OCI-LY3 (cell line): ENCODE results near the gene SLC38A7.
A peak's percentile ranks its signal among the peaks of the same experiment; 100 is the strongest.

Source experiments
- H2AFZ ChIP-seq: fragments of 200-600, 300-600 bp; shearing (Covaris generic); 2 replicates; pipeline ENCODE4 v1.6.0; 2014; ENCODE audit warnings: antibody characterized with exemption, low read depth, low read length
- H3K27ac ChIP-seq: fragments of 200-600, 300-600 bp; sonication (generic); 2 replicates; pipeline ENCODE4 v1.5.1; 2014; ENCODE audit warnings: mild to moderate bottlenecking, low read length, moderate library complexity, mixed read lengths
- H3K27me3 ChIP-seq: fragments of 200-600, 300-600 bp; sonication (generic); 2 replicates; pipeline ENCODE4 v1.6.1; 2014; ENCODE audit warnings: low read depth, low read length, mixed read lengths
- H3K36me3 ChIP-seq: fragments of 200-600, 300-600 bp; sonication (generic); replicated peaks from 2 replicates; pipeline ENCODE3; 2014; ENCODE audit warnings: low read depth, low read length, mixed read lengths
- H3K4me1 ChIP-seq: fragments of 300-600, 200-600 bp; sonication (generic); 2 replicates; pipeline ENCODE4 v1.6.1; 2014; ENCODE audit warnings: low read length, mixed read lengths
- H3K4me2 ChIP-seq: fragments of 200-600, 300-600 bp; sonication (generic); 2 replicates; pipeline ENCODE4 v1.6.1; 2014; ENCODE audit warnings: low read length, mixed read lengths
- H3K4me3 ChIP-seq: fragments of 300-600, 200-600 bp; sonication (generic); 2 replicates; pipeline ENCODE4 v1.5.1; 2014; ENCODE audit warnings: antibody characterized with exemption, mild to moderate bottlenecking, low read length, moderate library complexity
- H3K79me2 ChIP-seq: fragments of 300-600, 200-600 bp; shearing (Covaris generic); 2 replicates; pipeline ENCODE4 v1.6.1; 2014; ENCODE audit warnings: mild to moderate bottlenecking, low read length, mixed read lengths
- H3K9ac ChIP-seq: fragments of 300-600, 200-600 bp; shearing (Covaris generic); 2 replicates; pipeline ENCODE4 v1.6.0; 2014; ENCODE audit warnings: mild to moderate bottlenecking, low read length, moderate library complexity
- H3K9me3 ChIP-seq: fragments of 200-600, 300-600 bp; shearing (Covaris generic); 2 replicates; pipeline ENCODE4 v1.6.1; 2014; ENCODE audit warnings: low read length, mixed read lengths; ENCODE audit not compliant: insufficient read depth
- H4K20me1 ChIP-seq: fragments of 200-600, 300-600 bp; sonication (generic); 2 replicates; pipeline ENCODE4 v1.6.1; 2016; ENCODE audit warnings: low read length, mixed read lengths; ENCODE audit not compliant: insufficient read depth
- EZH2phosphoT487 ChIP-seq: fragments of 200-600 bp; shearing (Covaris generic); IDR thresholded peaks from 2 replicates; pipeline ENCODE4 v1.6.1; 2018; ENCODE audit warnings: antibody characterized with exemption, mixed run types, low read depth
- TF ChIP-seq, protein P1 (sequence below): fragments of 200-600, 300-600 bp; sonication (generic); IDR thresholded peaks from 2 replicates; pipeline ENCODE4 v1.5.1; 2014; ENCODE audit warnings: antibody characterized with exemption, low read length, low read depth

The SLC38A7 gene

DNA sequence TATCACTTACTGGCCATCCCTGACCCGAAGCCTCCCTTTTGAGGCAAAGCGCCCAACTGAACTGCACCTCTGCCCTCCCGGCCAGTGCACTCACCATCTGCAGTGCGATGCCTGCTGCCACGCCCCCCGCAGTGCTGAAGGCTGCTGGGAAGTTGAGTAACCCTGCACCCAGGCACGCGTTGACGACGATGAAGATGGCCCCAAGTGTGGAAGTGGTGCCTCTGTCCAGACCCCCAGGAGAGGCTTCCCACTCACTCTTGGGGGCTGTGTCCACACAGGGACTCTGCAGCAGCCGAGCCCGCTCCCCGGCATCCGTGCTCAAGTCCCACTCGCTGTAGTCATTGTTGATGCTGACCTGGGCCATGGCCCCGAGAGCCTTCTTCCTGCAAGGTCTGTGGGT lies 4.8 kb downstream of the SLC38A7 start:
- Histone ChIP-seq H2AFZ (no peak overlapping the region), H3K9me3 (no peaks in the 10 kb centered on the region), H3K4me2 (no peak overlapping the region), H3K4me3 (no peak overlapping the region), H3K36me3 (no peaks in the 10 kb centered on the region), H4K20me1 (no peaks in the 10 kb centered on the region), H3K27ac (no peak overlapping the region), H3K27me3 (no peaks in the 10 kb centered on the region), H3K79me2 (no peaks in the 10 kb centered on the region), H3K9ac (no peak overlapping the region), H3K4me1 (peaks cover 7% of the 10 kb centered on the region)
- TF ChIP-seq, protein P1, sequence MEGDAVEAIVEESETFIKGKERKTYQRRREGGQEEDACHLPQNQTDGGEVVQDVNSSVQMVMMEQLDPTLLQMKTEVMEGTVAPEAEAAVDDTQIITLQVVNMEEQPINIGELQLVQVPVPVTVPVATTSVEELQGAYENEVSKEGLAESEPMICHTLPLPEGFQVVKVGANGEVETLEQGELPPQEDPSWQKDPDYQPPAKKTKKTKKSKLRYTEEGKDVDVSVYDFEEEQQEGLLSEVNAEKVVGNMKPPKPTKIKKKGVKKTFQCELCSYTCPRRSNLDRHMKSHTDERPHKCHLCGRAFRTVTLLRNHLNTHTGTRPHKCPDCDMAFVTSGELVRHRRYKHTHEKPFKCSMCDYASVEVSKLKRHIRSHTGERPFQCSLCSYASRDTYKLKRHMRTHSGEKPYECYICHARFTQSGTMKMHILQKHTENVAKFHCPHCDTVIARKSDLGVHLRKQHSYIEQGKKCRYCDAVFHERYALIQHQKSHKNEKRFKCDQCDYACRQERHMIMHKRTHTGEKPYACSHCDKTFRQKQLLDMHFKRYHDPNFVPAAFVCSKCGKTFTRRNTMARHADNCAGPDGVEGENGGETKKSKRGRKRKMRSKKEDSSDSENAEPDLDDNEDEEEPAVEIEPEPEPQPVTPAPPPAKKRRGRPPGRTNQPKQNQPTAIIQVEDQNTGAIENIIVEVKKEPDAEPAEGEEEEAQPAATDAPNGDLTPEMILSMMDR, result no peak
- TF ChIP-seq EZH2phosphoT487, result no peak

DNA sequence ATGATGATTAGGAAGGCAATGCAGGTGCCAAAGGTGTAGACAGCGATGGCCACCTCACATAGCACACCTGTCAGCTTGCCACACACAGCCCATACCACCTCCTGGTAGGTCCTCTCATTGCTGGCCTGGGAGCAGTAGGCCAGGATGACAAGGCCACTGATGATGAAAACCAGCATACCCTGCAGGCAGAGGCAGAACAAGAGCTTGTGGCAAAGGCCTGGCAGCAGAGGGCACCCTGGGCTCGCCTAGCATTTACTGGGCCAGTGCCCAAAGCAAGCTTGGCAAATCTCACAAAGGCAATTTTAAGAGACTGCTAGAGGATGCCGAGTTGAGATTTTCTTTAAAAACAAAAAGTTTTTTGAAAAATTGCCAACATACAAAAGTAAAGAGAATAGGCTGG lies 5.9 kb downstream of the SLC38A7 start:
- Histone ChIP-seq H3K27me3 (no peaks in the 10 kb centered on the region), H3K4me3 (no peak overlapping the region), H3K9ac (no peak overlapping the region), H2AFZ (no peak overlapping the region), H3K36me3 (no peaks in the 10 kb centered on the region), H3K9me3 (no peaks in the 10 kb centered on the region), H3K79me2 (no peaks in the 10 kb centered on the region), H3K27ac (no peak overlapping the region), H3K4me2 (no peak overlapping the region), H3K4me1 (peaks cover 2% of the 10 kb centered on the region), H4K20me1 (no peaks in the 10 kb centered on the region)
- TF ChIP-seq, protein P1, result peak; percentile 16; the same call in 1 of the 2 replicates
- TF ChIP-seq EZH2phosphoT487, result no peak

DNA sequence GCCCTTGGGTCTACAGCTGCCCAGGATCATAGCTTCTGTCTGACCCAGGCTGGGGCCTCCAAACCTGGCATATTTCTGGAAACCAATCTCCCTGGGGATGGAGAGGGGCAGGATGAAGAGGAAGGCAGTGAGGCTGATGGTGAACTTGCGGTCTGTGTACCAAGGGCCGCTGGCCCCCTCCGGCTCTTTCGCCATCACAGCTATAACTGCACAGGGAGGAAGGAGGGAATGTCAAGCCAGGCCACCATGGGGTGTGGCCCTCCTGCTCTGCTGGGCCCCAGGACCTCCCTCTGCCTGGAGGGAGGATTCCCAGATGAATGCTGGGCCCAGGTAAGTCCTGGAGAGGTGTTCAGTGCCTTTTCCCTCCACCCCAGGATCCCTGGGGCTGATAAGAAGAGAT lies 6.3 kb downstream of the SLC38A7 start:
- Histone ChIP-seq H3K9me3 (no peaks in the 10 kb centered on the region), H3K4me3 (no peak overlapping the region), H3K36me3 (no peaks in the 10 kb centered on the region), H3K9ac (no peak overlapping the region), H3K4me1 (no peaks in the 10 kb centered on the region), H4K20me1 (no peaks in the 10 kb centered on the region), H3K79me2 (no peaks in the 10 kb centered on the region), H3K27me3 (no peaks in the 10 kb centered on the region), H3K27ac (no peak overlapping the region), H2AFZ (no peak overlapping the region), H3K4me2 (no peak overlapping the region)
- TF ChIP-seq, protein P1, result no peak
- no peak for TF ChIP-seq EZH2phosphoT487

DNA sequence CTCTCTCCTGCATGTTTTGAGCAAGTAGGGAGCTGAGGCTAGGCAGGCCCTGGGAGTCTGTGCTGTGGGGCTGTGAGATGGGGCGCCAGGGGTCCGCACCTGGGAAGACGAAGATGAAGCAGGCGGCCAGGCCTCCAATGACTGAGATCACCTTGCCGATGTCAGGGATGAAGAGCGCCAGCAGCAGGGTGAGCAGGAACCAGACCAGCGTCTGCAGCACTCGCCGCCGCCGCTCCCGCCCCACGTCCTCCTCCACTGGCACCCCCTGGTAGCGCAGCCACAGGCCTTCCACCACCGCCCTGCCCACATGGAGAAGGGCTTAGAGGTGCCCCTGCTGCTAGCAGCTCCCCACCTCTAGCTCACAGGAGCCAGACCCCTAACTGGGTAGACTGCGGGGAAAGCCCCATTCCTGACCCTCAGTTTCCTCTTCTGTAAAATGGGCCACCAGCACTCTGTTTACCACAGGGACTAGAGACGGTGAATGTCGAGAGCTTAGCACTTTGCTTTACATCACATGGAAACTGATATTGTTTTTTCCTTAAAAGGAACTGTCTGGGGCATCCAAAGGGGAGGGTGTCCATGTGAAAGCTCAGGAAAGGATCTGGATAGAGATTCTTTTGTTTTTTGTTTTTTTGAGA lies 13.5 kb downstream of the SLC38A7 start:
- no peaks in the 10 kb centered on the region for H3K9me3 ChIP-seq
- no peak overlapping the region for H3K9ac ChIP-seq
- no peak overlapping the region for H3K27ac ChIP-seq
- TF ChIP-seq, protein P1, result no peak
- no peak for TF ChIP-seq EZH2phosphoT487
- H2AFZ ChIP-seq, result no peak overlapping the region
- H3K4me3 ChIP-seq, result no peak overlapping the region
- no peaks in the 10 kb centered on the region for H3K36me3 ChIP-seq
- H3K27me3 ChIP-seq, result no peaks in the 10 kb centered on the region
- no peak overlapping the region for H3K4me2 ChIP-seq
- H3K4me1 ChIP-seq, result no peaks in the 10 kb centered on the region
- no peaks in the 10 kb centered on the region for H3K79me2 ChIP-seq
- H4K20me1 ChIP-seq, result no peaks in the 10 kb centered on the region
